Stimulated activated CD4-positive, alpha-beta T cell treated with anti-CD3 and anti-CD28 coated beads, TNF-alpha, amount 100 ng/mL, for 4 hours (primary cell): ENCODE measurements around the gene BRSK1.

Experiments used
- DNase-seq, 3 experiments: peaks; one replicate each; pipeline ENCODE4 v3.0.0-alpha.2; 2020; ENCODE audit warnings: low read depth in 3 of 3

BRSK1 gene

GRCh38 chr19:55304279-55304978 lies 20.6 kb downstream of the BRSK1 start:
- DNase-seq, result no peak

GRCh38 chr19:55304980-55305379 lies 21.2 kb downstream of the BRSK1 start:
- no peak for DNase-seq

GRCh38 chr19:55305491-55305890 lies 21.7 kb downstream of the BRSK1 start:
- peak in 2 of 3 experiments; percentile 16 to 32 for DNase-seq

GRCh38 chr19:55305983-55306562 lies 22.3 kb downstream of the BRSK1 start:
- DNase-seq, result no peak

- no peak for DNase-seq
These were observed 22.9 kb downstream of the BRSK1 start for GRCh38 chr19:55306712-55307111.

GRCh38 chr19:55308281-55308680 lies 24.5 kb downstream of the BRSK1 start:
- no peak for DNase-seq

GRCh38 chr19:55309448-55309847 lies 25.7 kb downstream of the BRSK1 start:
- no peak for DNase-seq

GRCh38 chr19:55310498-55310897 lies 26.7 kb downstream of the BRSK1 start:
- no peak for DNase-seq

GRCh38 chr19:55311397-55311796 lies 27.6 kb downstream of the BRSK1 start:
- DNase-seq, result no peak

GRCh38 chr19:55311797-55312196 lies 28.0 kb downstream of the BRSK1 start:
- DNase-seq, result no peak

- no peak for DNase-seq
These were observed 29.1 kb downstream of the BRSK1 start for GRCh38 chr19:55312621-55313512.

- DNase-seq, result no peak
These were observed 30.6 kb downstream of the BRSK1 start for GRCh38 chr19:55314396-55314795.

GRCh38 chr19:55315956-55316525 lies 32.2 kb downstream of the BRSK1 start:
- DNase-seq, result no peak

- DNase-seq, result no peak
These were observed 32.8 kb downstream of the BRSK1 start for GRCh38 chr19:55316646-55317045.

GRCh38 chr19:55319785-55320184 lies 36.0 kb downstream of the BRSK1 start:
- DNase-seq, result no peak

- DNase-seq, result no peak
These were observed 37.1 kb downstream of the BRSK1 start for GRCh38 chr19:55320844-55321419.

GRCh38 chr19:55321466-55322137 lies 37.8 kb downstream of the BRSK1 start:
- DNase-seq, result no peak

GRCh38 chr19:55322204-55322885 lies 38.5 kb downstream of the BRSK1 start:
- DNase-seq, result no peak

GRCh38 chr19:55324662-55325061 lies 40.9 kb downstream of the BRSK1 start:
- no peak for DNase-seq

GRCh38 chr19:55325172-55325571 lies 41.4 kb downstream of the BRSK1 start, which contains the start of gene TMEM150B:
TMEM150B (minus strand) TSS chr19:55325341; CDS start chr19:55321036, 4,305 bp downstream.
- no peak for DNase-seq
